IPS-18a (cell line): Measurements from ENCODE around the gene LIFR.
"Not testable (repeated sequence)": the region's sequence is repeated elsewhere in the genome, so short reads cannot be mapped to it uniquely, and the experiment has no call there.

Experiments used
- H3K27ac ChIP-seq: one replicate; pipeline ENCODE4 v1.5.1; 2013; ENCODE audit warnings: low read length
- H3K27me3 ChIP-seq: one replicate; pipeline ENCODE4 v1.6.1; 2013; ENCODE audit warnings: mild to moderate bottlenecking, low read length; ENCODE audit not compliant: control insufficient read depth, insufficient read depth
- H3K36me3 ChIP-seq: one replicate; pipeline ENCODE4 v1.6.1; 2013; ENCODE audit warnings: low read depth, low read length; ENCODE audit not compliant: control insufficient read depth
- H3K4me1 ChIP-seq: one replicate; pipeline ENCODE4 v1.6.1; 2013; ENCODE audit warnings: low read depth, low read length; ENCODE audit not compliant: control insufficient read depth
- H3K4me3 ChIP-seq: one replicate; pipeline ENCODE4 v1.5.1; 2013; ENCODE audit warnings: low read length
- H3K9ac ChIP-seq: one replicate; pipeline ENCODE4 v1.6.1; 2013; ENCODE audit warnings: mild to moderate bottlenecking, low read length, moderate library complexity
- H3K9me3 ChIP-seq: one replicate; pipeline ENCODE4 v1.6.1; 2013; ENCODE audit warnings: low read depth, low read length; ENCODE audit not compliant: control insufficient read depth

Gene LIFR

DNA sequence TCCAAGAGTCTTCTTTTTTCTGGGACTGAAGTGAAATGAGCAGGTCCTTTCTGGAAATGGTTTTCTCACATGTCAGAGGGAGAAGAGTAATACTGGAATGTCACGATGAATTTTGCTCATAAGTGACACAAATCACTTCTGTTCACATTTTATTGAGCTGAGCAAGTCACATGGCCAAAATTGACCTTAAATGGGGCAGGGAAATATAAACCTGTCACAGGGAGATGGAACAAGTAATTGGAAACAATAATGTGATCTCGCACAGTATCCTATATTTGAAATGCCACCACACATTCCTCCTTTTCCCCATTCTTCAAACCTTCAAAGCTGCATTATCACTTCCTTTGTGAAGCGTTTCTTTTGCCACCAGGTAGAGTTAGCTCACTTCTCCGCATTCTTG lies 25.2 kb upstream of the LIFR start:
- Histone ChIP-seq H3K4me3 (no peak overlapping the region), H3K27me3 (no peaks in the 10 kb centered on the region), H3K36me3 (no peaks in the 10 kb centered on the region), H3K4me1 (no peaks in the 10 kb centered on the region), H3K27ac (no peak overlapping the region), H3K9me3 (no peaks in the 10 kb centered on the region), H3K9ac (no peak overlapping the region)

DNA sequence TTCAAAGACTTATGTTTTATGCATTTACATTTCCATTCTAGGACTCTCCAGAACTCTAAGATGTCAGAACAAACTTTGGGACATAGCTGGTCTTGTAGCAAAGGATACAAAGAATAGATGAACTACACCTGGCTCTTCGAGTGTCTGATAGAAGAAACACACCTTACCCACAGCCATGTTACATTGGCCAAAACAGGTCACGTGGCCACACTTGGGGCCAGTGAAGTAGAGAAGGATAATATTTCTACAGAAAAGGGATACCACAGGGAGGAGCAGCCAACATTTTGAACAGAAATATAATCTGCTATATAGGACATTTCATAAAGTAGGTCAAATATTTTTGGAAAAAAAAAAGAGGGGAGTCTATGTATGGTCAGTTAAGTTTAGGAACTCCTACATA lies 22.7 kb upstream of the LIFR start:
- H3K9me3 ChIP-seq: no peaks in the 10 kb centered on the region
- no peaks in the 10 kb centered on the region for H3K4me1 ChIP-seq
- H3K27ac ChIP-seq: no peak overlapping the region
- H3K4me3 ChIP-seq: no peak overlapping the region
- no peaks in the 10 kb centered on the region for H3K36me3 ChIP-seq
- no peaks in the 10 kb centered on the region for H3K27me3 ChIP-seq
- no peak overlapping the region for H3K9ac ChIP-seq

DNA sequence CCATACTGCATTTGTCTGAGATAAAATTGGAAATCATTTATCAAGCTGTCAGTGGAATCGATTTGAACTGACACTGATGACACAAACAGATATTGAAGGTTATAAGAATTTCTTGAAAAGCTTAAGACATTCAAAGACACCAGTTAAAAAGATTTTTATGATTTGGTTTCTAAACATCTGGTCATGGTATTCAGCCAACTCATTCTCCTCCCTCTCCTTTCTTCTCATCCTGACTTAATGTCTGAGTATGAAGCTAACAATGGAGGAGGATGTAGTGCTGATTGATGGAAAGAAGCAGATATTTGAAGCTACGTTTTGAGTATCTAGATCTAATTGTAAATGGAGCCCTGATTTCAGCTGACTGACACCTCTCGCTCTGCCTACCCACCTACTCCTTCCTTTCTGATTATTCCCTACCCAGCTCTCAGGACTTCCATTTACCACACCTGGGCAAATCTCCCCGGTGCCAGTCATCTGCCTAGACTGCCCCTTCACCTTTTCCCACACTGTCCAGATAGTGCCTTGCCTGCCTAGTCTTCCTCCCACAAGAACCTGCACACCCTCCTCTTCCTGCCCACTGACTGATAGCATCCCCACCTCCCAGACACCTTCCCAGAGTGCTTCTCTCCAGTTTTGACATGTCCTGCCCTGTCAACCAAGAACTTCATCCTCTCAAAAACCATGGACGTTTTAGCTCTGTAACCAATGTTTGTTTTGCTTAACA lies 20.7 kb upstream of the LIFR start:
- Histone ChIP-seq H3K27ac (no peak overlapping the region), H3K27me3 (no peaks in the 10 kb centered on the region), H3K9ac (no peak overlapping the region), H3K9me3 (no peaks in the 10 kb centered on the region), H3K4me1 (no peaks in the 10 kb centered on the region), H3K36me3 (no peaks in the 10 kb centered on the region), H3K4me3 (no peak overlapping the region)

DNA sequence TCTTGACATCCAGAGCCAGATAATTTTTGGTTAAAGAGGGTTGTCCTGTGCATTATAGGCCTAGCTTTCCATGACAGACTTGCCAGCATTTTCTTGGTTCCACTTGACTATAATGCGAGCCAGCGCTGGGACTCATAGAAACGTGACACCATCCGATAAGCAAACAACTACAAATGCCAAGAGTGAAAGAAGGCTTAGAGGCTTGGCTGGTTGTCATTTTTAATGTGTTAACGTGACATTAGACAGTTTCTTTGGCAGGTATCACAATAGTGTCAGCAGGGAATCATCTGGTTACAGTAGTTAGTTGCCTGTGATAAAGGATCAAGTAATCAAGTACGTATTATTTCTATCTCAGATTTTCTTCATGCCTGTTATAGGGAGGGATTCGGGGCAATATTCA lies 20.0 kb upstream of the LIFR start:
- Histone ChIP-seq H3K9ac (no peak overlapping the region), H3K9me3 (no peaks in the 10 kb centered on the region), H3K27ac (no peak overlapping the region), H3K36me3 (no peaks in the 10 kb centered on the region), H3K27me3 (no peaks in the 10 kb centered on the region), H3K4me3 (no peak overlapping the region), H3K4me1 (no peaks in the 10 kb centered on the region)

DNA sequence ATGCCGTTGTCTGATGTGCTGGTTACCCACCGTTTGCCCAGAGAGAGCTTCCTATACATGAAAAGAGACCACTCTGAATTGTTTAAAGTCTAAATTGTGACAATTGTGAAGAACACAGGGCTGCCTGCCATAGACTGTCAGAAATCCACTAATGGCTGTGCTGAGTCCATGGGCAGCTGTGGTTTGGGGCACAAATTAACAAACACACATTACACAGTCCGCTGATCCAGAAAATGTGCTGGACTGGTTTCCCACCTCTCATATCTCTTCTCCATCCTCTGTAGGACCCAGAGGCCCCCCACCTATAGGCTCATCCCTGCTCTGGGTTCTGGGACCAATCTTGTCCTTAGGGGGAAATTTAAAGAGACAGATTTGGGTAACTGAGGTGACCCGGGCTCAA lies 19.0 kb upstream of the LIFR start:
- Histone ChIP-seq H3K9ac (no peak overlapping the region), H3K4me1 (no peaks in the 10 kb centered on the region), H3K27me3 (no peaks in the 10 kb centered on the region), H3K9me3 (no peaks in the 10 kb centered on the region), H3K27ac (no peak overlapping the region), H3K4me3 (no peak overlapping the region), H3K36me3 (no peaks in the 10 kb centered on the region)

DNA sequence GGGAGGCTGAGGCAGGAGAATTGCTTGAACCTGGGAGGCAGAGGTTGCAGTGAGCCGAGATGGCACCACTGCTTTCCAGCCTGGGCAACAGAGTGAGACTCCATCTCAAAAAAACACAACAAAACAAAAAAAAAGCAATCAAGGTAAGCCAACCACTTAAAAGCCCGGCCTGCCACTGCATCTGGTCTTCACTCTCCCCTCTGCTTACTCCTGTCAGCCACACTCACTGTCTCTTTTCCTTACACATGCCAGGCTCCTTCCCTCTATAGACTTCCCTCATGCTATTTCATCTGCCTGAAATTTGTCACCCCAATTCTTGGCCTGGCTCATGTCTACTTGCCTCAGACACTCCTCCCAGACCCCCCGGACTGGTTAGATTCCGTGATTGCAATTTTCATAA lies 17.6 kb upstream of the LIFR start:
- Histone ChIP-seq H3K36me3 (no peaks in the 10 kb centered on the region), H3K9me3 (no peaks in the 10 kb centered on the region), H3K4me1 (no peaks in the 10 kb centered on the region), H3K4me3 (no peak overlapping the region), H3K27ac (no peak overlapping the region), H3K27me3 (no peaks in the 10 kb centered on the region), H3K9ac (no peak overlapping the region)

DNA sequence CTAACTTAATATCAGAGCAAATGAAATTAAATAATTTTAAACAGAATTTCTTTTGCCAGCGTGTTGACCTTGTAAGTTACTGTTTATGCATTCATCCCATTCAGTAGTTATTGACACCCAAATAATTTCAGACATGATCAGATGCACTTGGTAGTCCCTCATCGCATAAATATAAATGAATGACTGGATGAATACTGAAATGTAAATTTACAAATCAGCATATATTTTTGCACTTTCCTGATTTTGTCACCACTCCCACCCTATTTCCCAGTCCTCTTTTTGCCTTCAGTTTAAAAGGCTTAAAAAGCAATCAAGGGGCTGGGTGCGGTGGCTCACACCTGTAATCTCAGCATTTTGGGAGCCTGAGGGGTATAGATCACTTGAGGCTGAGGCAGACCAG lies 17.1 kb upstream of the LIFR start:
- H3K4me3 ChIP-seq: no peak overlapping the region
- no peaks in the 10 kb centered on the region for H3K9me3 ChIP-seq
- no peaks in the 10 kb centered on the region for H3K4me1 ChIP-seq
- H3K9ac ChIP-seq: no peak overlapping the region
- no peaks in the 10 kb centered on the region for H3K36me3 ChIP-seq
- no peak overlapping the region for H3K27ac ChIP-seq
- no peaks in the 10 kb centered on the region for H3K27me3 ChIP-seq

DNA sequence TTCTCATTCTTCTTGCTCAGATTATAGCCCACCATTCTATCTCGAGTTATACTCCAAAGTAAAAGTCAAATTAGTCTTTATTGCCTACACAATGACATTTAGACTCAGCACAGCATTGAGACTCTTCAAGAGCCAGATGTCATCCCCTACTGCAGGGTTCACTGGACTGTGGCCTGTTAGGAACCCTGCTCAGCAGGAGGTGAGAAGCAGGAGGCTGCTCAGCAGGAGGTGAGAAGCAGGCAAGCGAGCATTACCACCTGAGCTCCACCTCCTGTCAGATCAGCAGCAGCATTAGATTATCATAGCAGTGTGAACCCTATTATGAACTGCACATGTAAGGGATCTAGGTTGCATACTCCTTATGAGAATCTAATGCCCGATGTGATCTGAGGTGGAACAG lies 12.7 kb upstream of the LIFR start:
- no peak overlapping the region for H3K4me3 ChIP-seq
- no peaks in the 10 kb centered on the region for H3K9me3 ChIP-seq
- no peaks in the 10 kb centered on the region for H3K27me3 ChIP-seq
- H3K9ac ChIP-seq: no peak overlapping the region
- no peaks in the 10 kb centered on the region for H3K4me1 ChIP-seq
- no peak overlapping the region for H3K27ac ChIP-seq
- H3K36me3 ChIP-seq: no peaks in the 10 kb centered on the region

DNA sequence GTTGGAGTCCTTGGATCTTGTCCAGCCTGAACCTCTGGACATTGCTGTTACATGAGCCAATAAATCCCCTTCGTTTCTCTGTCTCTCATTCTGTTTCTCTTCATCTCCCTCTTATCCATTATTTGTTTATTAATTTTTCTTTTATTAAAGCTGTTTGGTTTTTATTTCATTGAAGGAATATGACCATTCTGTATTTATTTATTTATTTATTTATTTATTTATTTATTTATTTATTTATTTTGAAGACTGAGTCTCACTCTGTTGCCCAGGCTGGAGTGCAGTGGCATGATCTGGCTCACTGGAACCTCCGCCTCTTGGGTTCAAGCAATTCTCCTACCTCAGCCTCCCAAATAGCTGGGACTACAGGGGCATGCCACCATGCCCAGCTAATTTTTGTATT lies 10.9 kb upstream of the LIFR start:
- not testable (repeated sequence) for H3K4me3 ChIP-seq, H3K4me1 ChIP-seq, H3K27me3 ChIP-seq, H3K9ac ChIP-seq, H3K36me3 ChIP-seq, H3K9me3 ChIP-seq, H3K27ac ChIP-seq

DNA sequence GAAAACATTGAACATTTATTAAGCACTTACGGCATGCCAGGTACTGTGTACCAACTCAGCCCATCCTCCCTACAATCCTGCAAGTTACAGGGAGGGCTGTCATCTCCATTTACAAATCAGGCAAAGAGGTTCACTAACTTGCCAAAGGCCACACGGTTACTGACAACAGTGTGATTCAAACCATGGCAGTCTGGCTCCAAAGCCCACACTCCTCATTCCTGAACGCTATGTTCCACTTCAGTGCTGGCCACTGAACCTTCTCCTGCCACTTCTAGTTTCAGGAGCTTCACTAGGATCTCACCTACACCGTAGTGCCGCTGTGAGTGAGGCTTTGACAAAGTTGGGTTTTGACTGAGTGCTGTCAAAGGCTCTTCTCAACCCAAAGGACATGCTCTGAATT lies 7.2 kb upstream of the LIFR start:
- Histone ChIP-seq H3K9ac (no peak overlapping the region), H3K36me3 (no peaks in the 10 kb centered on the region), H3K4me3 (no peak overlapping the region), H3K27ac (no peak overlapping the region), H3K4me1 (no peaks in the 10 kb centered on the region), H3K27me3 (no peaks in the 10 kb centered on the region), H3K9me3 (no peaks in the 10 kb centered on the region)

DNA sequence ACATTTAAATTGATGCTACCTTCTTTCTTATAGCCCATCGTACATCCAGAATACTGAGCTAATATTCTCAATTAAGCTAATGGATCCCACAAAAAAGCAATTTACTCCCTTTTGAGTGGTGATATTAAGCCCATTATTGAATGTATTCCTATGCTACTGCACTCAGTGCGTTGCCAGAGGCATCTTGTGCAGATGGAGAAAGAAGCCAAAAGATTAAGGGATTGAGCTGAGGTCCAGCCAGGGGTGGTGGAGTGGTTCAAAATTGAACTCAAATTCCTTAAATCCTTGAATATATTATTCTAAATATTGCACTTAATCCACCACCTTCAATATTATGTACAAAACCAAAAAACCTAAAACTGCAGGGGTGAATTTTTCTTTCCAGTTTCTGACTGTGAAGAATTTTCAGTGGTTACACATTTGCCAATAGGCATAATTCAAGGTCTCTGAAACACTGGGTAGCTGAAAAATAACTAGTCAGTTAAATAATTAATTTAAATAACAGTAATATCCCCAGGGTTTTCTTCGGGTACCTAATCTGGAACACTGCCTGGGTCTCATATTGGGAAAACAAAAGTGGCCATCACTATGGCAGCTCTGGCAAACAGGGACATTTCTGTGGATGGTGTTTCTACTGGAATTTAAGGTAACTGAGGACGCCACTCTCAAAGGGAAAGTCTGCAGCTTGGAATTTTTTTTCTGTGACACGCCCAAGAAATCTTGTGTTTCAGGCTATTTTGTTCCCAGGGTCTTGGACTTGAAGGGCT lies 6.2 kb upstream of the LIFR start:
- Histone ChIP-seq H3K27me3 (no peaks in the 10 kb centered on the region), H3K4me3 (no peak overlapping the region), H3K4me1 (peaks cover 2% of the 10 kb centered on the region), H3K36me3 (no peaks in the 10 kb centered on the region), H3K27ac (no peak overlapping the region), H3K9me3 (no peaks in the 10 kb centered on the region), H3K9ac (no peak overlapping the region)

DNA sequence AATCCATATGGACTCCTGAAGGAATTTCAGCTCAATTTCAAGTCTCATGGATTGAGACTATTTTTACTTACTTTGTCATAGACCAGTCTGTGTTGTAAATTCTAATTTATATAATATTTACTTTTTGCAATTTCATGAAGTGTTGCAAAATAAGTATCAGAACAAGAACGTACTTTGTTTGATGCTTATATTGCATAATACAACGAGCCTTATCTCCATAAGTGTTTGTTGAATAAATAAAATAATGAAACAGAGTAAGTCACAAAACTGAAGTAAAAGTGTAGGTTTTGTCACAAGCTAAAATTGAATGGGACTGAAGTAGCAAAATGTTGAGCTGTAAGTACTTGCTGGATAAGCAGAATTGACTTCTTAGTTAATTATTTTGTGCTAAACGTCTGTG lies 3.0 kb upstream of the LIFR start:
- H3K4me1 ChIP-seq: peaks cover 14% of the 10 kb centered on the region
- no peak overlapping the region for H3K4me3 ChIP-seq
- H3K27ac ChIP-seq: no peak overlapping the region
- no peak overlapping the region for H3K9ac ChIP-seq
- no peaks in the 10 kb centered on the region for H3K9me3 ChIP-seq
- peaks cover 14% of the 10 kb centered on the region for H3K27me3 ChIP-seq
- no peaks in the 10 kb centered on the region for H3K36me3 ChIP-seq
